H1 (cell line): ENCODE measurements around the gene PIK3R6. TPM values are rescaled to one million over a fixed set of nuclear protein-coding genes. Genes with fewer than 3 reads are reported as not detected.

Experiments used
- CTCF ChIA-PET: fragments of 300-600 bp; sonication (Branson Sonifier 250); formaldehyde crosslinking; loops from one replicate; lab custom pipeline; 2021; ENCODE audit not compliant: partially characterized antibody; lab: Charles Lee
- POLR2A ChIA-PET: fragments of 300-600 bp; sonication (Branson Sonifier 250); formaldehyde crosslinking; loops from one replicate; lab custom pipeline; 2021; ENCODE audit warnings: inconsistent platforms; ENCODE audit not compliant: partially characterized antibody; lab: Charles Lee
- DNase-seq, 2 experiments: peaks; one replicate each; pipeline versions ENCODE4 v3.0.0 to v3.0.0-alpha.2; 2010 to 2022; ENCODE audit warnings: low spot score in 2 of 2, low read depth in 1 of 2, mixed read lengths in 1 of 2
- FAIRE-seq: peaks from 2 replicates; lab custom pipeline; 2011; peaks lifted over from hg19 to GRCh38; lab: Jason Lieb, UNC
- H2AFZ ChIP-seq: 2 replicates; pipeline ENCODE4 v1.8.1; 2012; ENCODE audit warnings: low read length, inconsistent platforms
- H2AK5ac ChIP-seq: 2 replicates; pipeline ENCODE4 v1.6.1; 2013; ENCODE audit warnings: low read depth, low read length
- H2BK120ac ChIP-seq: replicated peaks from 2 replicates; pipeline ENCODE3; 2013; ENCODE audit warnings: low read depth, low read length, inconsistent platforms
- H2BK12ac ChIP-seq: 2 replicates; pipeline ENCODE4 v1.6.1; 2013; ENCODE audit warnings: low read depth, low read length
- H2BK15ac ChIP-seq: 2 replicates; pipeline ENCODE4 v1.6.1; 2013; ENCODE audit warnings: low read length
- H2BK20ac ChIP-seq: 2 replicates; pipeline ENCODE4 v1.6.1; 2013; ENCODE audit warnings: low read length
- H2BK5ac ChIP-seq: 2 replicates; pipeline ENCODE4 v1.6.1; 2013; ENCODE audit warnings: low read depth, low read length
- H3K14ac ChIP-seq: 2 replicates; pipeline ENCODE4 v1.6.1; 2013; ENCODE audit warnings: inconsistent platforms; ENCODE audit not compliant: insufficient read length
- H3K18ac ChIP-seq: 2 replicates; pipeline ENCODE4 v1.6.1; 2013; ENCODE audit warnings: low read length; ENCODE audit errors: extremely low read depth
- H3K23ac ChIP-seq: 2 replicates; pipeline ENCODE4 v1.6.1; 2013; ENCODE audit warnings: inconsistent platforms; ENCODE audit not compliant: insufficient read length
- H3K23me2 ChIP-seq: 2 replicates; pipeline ENCODE4 v1.6.1; 2013; ENCODE audit warnings: low read depth, low read length
- H3K27ac ChIP-seq: 2 replicates; pipeline ENCODE4 v1.6.1; 2011; ENCODE audit warnings: low read depth, low read length, inconsistent platforms
- H3K27me3 ChIP-seq, 4 experiments: replicated peaks in 1 of 4; 1 replicate in 1 of 4; 2 replicates in 3 of 4; pipeline versions ENCODE4 v1.6.1 to v1.8.1; 2011 to 2013; ENCODE audit warnings: low read length in 3 of 4, mild to moderate bottlenecking in 3 of 4, inconsistent platforms in 2 of 4, mixed read lengths in 2 of 4, moderate library complexity in 1 of 4; ENCODE audit not compliant: control insufficient read depth in 3 of 4, insufficient read depth in 3 of 4; ENCODE audit errors: extremely low read depth in 1 of 4
- H3K36me3 ChIP-seq, 4 experiments: 2 replicates each; pipeline versions ENCODE4 v1.6.1 to v1.8.1; 2011 to 2013; ENCODE audit warnings: mild to moderate bottlenecking in 4 of 4, low read length in 3 of 4, moderate library complexity in 2 of 4, control low read depth in 1 of 4, inconsistent platforms in 1 of 4; ENCODE audit not compliant: insufficient read depth in 4 of 4, control insufficient read depth in 2 of 4
- H3K4ac ChIP-seq: replicated peaks from 2 replicates; pipeline ENCODE3; 2013; ENCODE audit warnings: low read length, low read depth, mixed read lengths, inconsistent platforms; ENCODE audit not compliant: insufficient read length
- H3K4me1 ChIP-seq, 4 experiments: replicated peaks in 1 of 4; 1 replicate in 1 of 4; 2 replicates in 3 of 4; pipeline versions ENCODE4 v1.6.1 to v1.8.1; 2011 to 2013; ENCODE audit warnings: low read length in 3 of 4, inconsistent platforms in 2 of 4, mixed read lengths in 1 of 4; ENCODE audit not compliant: insufficient read depth in 4 of 4, control insufficient read depth in 3 of 4
- H3K4me2 ChIP-seq, 2 experiments: 2 replicates each; pipeline versions ENCODE4 v1.6.1 to v1.8.1; 2011 to 2013; ENCODE audit warnings: low read depth in 2 of 2, low read length in 2 of 2, control low read depth in 1 of 2, inconsistent platforms in 1 of 2, mild to moderate bottlenecking in 1 of 2; ENCODE audit not compliant: insufficient read depth in 1 of 2
- H3K4me3 ChIP-seq, 4 experiments: fragments of 200-600, 300-600 bp in 1 of 4; sonication (generic), shearing (Covaris generic), sonication (Bioruptor Twin) in 1 of 4; 2 replicates each; pipeline versions ENCODE4 v1.5.1 to v1.8.1; 2011 to 2016; ENCODE audit warnings: low read length in 4 of 4, low read depth in 3 of 4, control low read depth in 2 of 4, inconsistent platforms in 2 of 4, mild to moderate bottlenecking in 2 of 4, mixed read lengths in 1 of 4, moderate library complexity in 1 of 4; ENCODE audit not compliant: insufficient read depth in 2 of 4; ENCODE audit errors: extremely low read depth in 1 of 4
- H3K56ac ChIP-seq: replicated peaks from 2 replicates; pipeline ENCODE3; 2013; ENCODE audit warnings: low read depth, mild to moderate bottlenecking, mixed read lengths, low read length, inconsistent platforms; ENCODE audit not compliant: insufficient read length
- H3K79me1 ChIP-seq: 2 replicates; pipeline ENCODE4 v1.6.1; 2013; ENCODE audit warnings: low read depth, low read length, control low read depth
- H3K79me2 ChIP-seq, 2 experiments: 2 replicates each; pipeline versions ENCODE4 v1.6.1 to v1.8.1; 2012 to 2013; ENCODE audit warnings: low read length in 2 of 2, mild to moderate bottlenecking in 2 of 2, inconsistent platforms in 1 of 2; ENCODE audit not compliant: insufficient read depth in 2 of 2, control insufficient read depth in 1 of 2
- H3K9ac ChIP-seq, 4 experiments: replicated peaks in 1 of 4; 1 replicate in 1 of 4; 2 replicates in 3 of 4; pipeline versions ENCODE4 v1.6.1 to v1.8.1; 2011 to 2013; ENCODE audit warnings: low read depth in 3 of 4, low read length in 3 of 4, control low read depth in 2 of 4, mild to moderate bottlenecking in 2 of 4, moderate library complexity in 2 of 4, inconsistent platforms in 1 of 4; ENCODE audit errors: extremely low read depth in 1 of 4
- H3K9me3 ChIP-seq, 2 experiments: 2 replicates each; pipeline versions ENCODE4 v1.6.1 to v1.8.1; 2012 to 2013; ENCODE audit warnings: mild to moderate bottlenecking in 2 of 2, moderate library complexity in 2 of 2, control low read depth in 1 of 2, inconsistent platforms in 1 of 2, low read depth in 1 of 2, low read length in 1 of 2, mixed read lengths in 1 of 2; ENCODE audit not compliant: insufficient read depth in 2 of 2
- H4K20me1 ChIP-seq, 2 experiments: replicated peaks in 1 of 2; 2 replicates each; pipeline versions ENCODE3 to v1.8.1; 2011 to 2013; ENCODE audit warnings: inconsistent platforms in 2 of 2, low read length in 2 of 2, mild to moderate bottlenecking in 1 of 2; ENCODE audit not compliant: insufficient read depth in 2 of 2, control insufficient read depth in 1 of 2
- H4K5ac ChIP-seq: 2 replicates; pipeline ENCODE4 v1.6.1; 2013; ENCODE audit warnings: low read length, low read depth, mixed read lengths, inconsistent platforms; ENCODE audit not compliant: insufficient read length
- H4K8ac ChIP-seq: 2 replicates; pipeline ENCODE4 v1.8.0; 2013; ENCODE audit warnings: mild to moderate bottlenecking, moderate library complexity, low read length, inconsistent platforms; ENCODE audit not compliant: insufficient read depth; ENCODE audit errors: extremely low read depth
- H4K91ac ChIP-seq: replicated peaks from 2 replicates; pipeline ENCODE3; 2013; ENCODE audit warnings: low read length, mixed read lengths, inconsistent platforms; ENCODE audit not compliant: insufficient read length
- CREB1 ChIP-seq: IDR thresholded peaks from 2 replicates; pipeline ENCODE4 v1.6.1; 2012; ENCODE audit warnings: inconsistent platforms
- CTCF ChIP-seq, 3 experiments: IDR thresholded peaks; 1 replicate in 2 of 3; 2 replicates in 1 of 3; pipeline versions ENCODE4 v1.5.1 to v1.6.1; 2011; ENCODE audit warnings: low read length in 3 of 3, mild to moderate bottlenecking in 3 of 3, inconsistent platforms in 2 of 3, low read depth in 1 of 3, moderate library complexity in 1 of 3; ENCODE audit not compliant: insufficient read depth in 1 of 3; ENCODE audit errors: control extremely low read depth in 1 of 3
- FOSL1 ChIP-seq: IDR thresholded peaks from 2 replicates; pipeline ENCODE4 v1.6.1; 2011; ENCODE audit warnings: mild to moderate bottlenecking, low read depth, low read length, moderate library complexity; ENCODE audit not compliant: insufficient read depth
- GABPA ChIP-seq: IDR thresholded peaks from 2 replicates; pipeline ENCODE4 v1.6.1; 2011; ENCODE audit warnings: mild to moderate bottlenecking, low read length, moderate library complexity, borderline replicate concordance; ENCODE audit not compliant: insufficient read depth
- HDAC6 ChIP-seq: IDR thresholded peaks from one replicate; pipeline ENCODE4 v1.7.1; 2012; ENCODE audit warnings: low read depth, mild to moderate bottlenecking, inconsistent platforms, low read length, moderate library complexity
- KDM5A ChIP-seq: fragments of 200-600 bp; IDR thresholded peaks from 2 replicates; pipeline ENCODE4 v1.7.1; 2012; ENCODE audit warnings: mild to moderate bottlenecking, low read length, inconsistent platforms, mixed read lengths
- MAFK ChIP-seq: IDR thresholded peaks from 2 replicates; pipeline ENCODE4 v1.6.1; 2012; ENCODE audit warnings: low read depth, mild to moderate bottlenecking, improper control_type of control experiment, low read length
- POLR2A ChIP-seq, 2 experiments: IDR thresholded peaks; 1 replicate in 1 of 2; 2 replicates in 1 of 2; pipeline ENCODE4 v1.6.1; 2011; ENCODE audit warnings: low read depth in 2 of 2, low read length in 2 of 2, mild to moderate bottlenecking in 2 of 2; ENCODE audit errors: control extremely low read depth in 1 of 2
- RFX5 ChIP-seq: IDR thresholded peaks from 2 replicates; pipeline ENCODE4 v1.6.1; 2011; ENCODE audit warnings: low read depth, low read length, improper control_type of control experiment, borderline replicate concordance
- TAF7 ChIP-seq: optimal IDR thresholded peaks from 2 replicates; pipeline ENCODE3; 2011; ENCODE audit warnings: low read depth, mild to moderate bottlenecking, inconsistent platforms, low read length, moderate library complexity, borderline replicate concordance
- WGBS, 2 experiments: shearing (Covaris generic) in 1 of 2; methylation state at CpG; one replicate each; pipeline versions ENCODE4 v1.1.6 to v1.1.7; 2013 to 2015; ENCODE audit warnings: low lambda C conversion rate in 2 of 2, mixed read lengths in 2 of 2, inconsistent platforms in 1 of 2, low coverage in 1 of 2, missing lambda C conversion rate in 1 of 2; ENCODE audit not compliant: insufficient replicate concordance in 2 of 2, insufficient coverage in 1 of 2, insufficient read length in 1 of 2; ENCODE audit errors: extremely low coverage in 1 of 2, missing lambda C conversion rate in 1 of 2; 5-methylcytosine and 5-hydroxymethylcytosine counted together
- polyA plus RNA-seq, 7 experiments: library from polyadenylated mRNA; depleted of rRNA in 3 of 7; stranded (reverse) in 5 of 7; unstranded in 2 of 7; fragments of >200 nt in 5 of 7; fragments of 200-250 nt in 2 of 7; gene quantifications; 1 replicate in 5 of 7; 2 replicates in 1 of 7; 4 replicates in 1 of 7; pipeline versions ENCODE4 v1.2.1 to v1.2.3, GENCODE V29; 2011 to 2013; ENCODE audit warnings: missing spikeins in 2 of 7, mixed read lengths in 2 of 7
- total RNA-seq: library from RNA; stranded (reverse); fragmentation: NEBNext Ultra II Directional; extraction: Animal tissue kit (Norgen Biotek cat#: 25700); gene quantifications from 2 replicates; pipeline ENCODE4 v1.2.1, GENCODE V29; 2021

The PIK3R6 gene
- total and polyA plus RNA-seq, 2 of the 8 experiments (the other 6 are each of a cell fraction or from before 2014, with no cell fraction given) = 0.24 to 1.2 TPM

- no peak overlapping the region for H3K4me2 ChIP-seq
- H2BK20ac ChIP-seq = no peak overlapping the region
- no peak overlapping the region for H3K27ac ChIP-seq
- H4K20me1 ChIP-seq = no peaks in the 10 kb centered on the region
- no peak overlapping the region for H4K8ac ChIP-seq
- no peaks in the 10 kb centered on the region for H3K9me3 ChIP-seq
- FAIRE-seq (no peak), DNase-seq (no peak)
- H3K56ac ChIP-seq = no peak overlapping the region
- no peak overlapping the region for H2AK5ac ChIP-seq
- ChIA-PET CTCF (interaction anchor here (1.4 kb wide), 1 partner anchor 33 kb away, joined by 3 read pairs; no protein-coding TSS in a partner anchor), POLR2A (no interaction called here)
- H4K5ac ChIP-seq = no peak overlapping the region
- no peak overlapping the region for H4K91ac ChIP-seq
- H3K27me3 ChIP-seq = no peaks in the 10 kb centered on the region
- H2BK5ac ChIP-seq = no peak overlapping the region
- no peak overlapping the region for H3K4me3 ChIP-seq
- no peaks in the 10 kb centered on the region for H3K36me3 ChIP-seq
- no peaks in the 10 kb centered on the region for H3K23me2 ChIP-seq
- 92% methylated on average over 9 of the region's 9 CpGs; no CpG with 5 or more reads in 1 of the 2 experiments for WGBS, 2 experiments
- H3K9ac ChIP-seq = no peak overlapping the region
- H2AFZ ChIP-seq = no peak overlapping the region
- no peak overlapping the region for H3K14ac ChIP-seq
- no peak overlapping the region for H2BK120ac ChIP-seq
- H3K18ac ChIP-seq = no peak overlapping the region
- H2BK12ac ChIP-seq = no peak overlapping the region
- H3K79me2 ChIP-seq = no peaks in the 10 kb centered on the region
- H3K79me1 ChIP-seq = no peaks in the 10 kb centered on the region
- H3K4me1 ChIP-seq = no peaks in the 10 kb centered on the region; a peak in 2 of 7 replicates
- no peak overlapping the region; the same call in 1 of the 2 replicates for H2BK15ac ChIP-seq
- no peak overlapping the region for H3K4ac ChIP-seq
- H3K23ac ChIP-seq = no peak overlapping the region
- TF ChIP-seq CREB1 = no peak
- TF ChIP-seq MAFK = no peak
- TF ChIP-seq HDAC6 = no peak
- TF ChIP-seq TAF7 = no peak
- TF ChIP-seq FOSL1 = no peak
- TF ChIP-seq CTCF (IDR thresholded peaks at IDR 0.05; ENCODE audit: control extremely low read depth in 1 of 3, insufficient read depth in 1 of 3, low read depth in 1 of 3, low read length in 3 of 3) = no peak
- no peak for TF ChIP-seq KDM5A
- TF ChIP-seq RFX5 = no peak
- no peak for TF ChIP-seq POLR2A (IDR thresholded peaks at IDR 0.05; ENCODE audit: control extremely low read depth in 1 of 2, low read depth in 2 of 2, low read length in 2 of 2)
- no peak for TF ChIP-seq GABPA
These were observed 5.0 kb downstream of the PIK3R6 start for GRCh38 chr17:8862213-8863056.
